ENCODE results near the gene ADGRF5. TPM values are rescaled to one million over a fixed set of nuclear protein-coding genes. Genes with fewer than 3 reads are reported as not detected.

ADGRF5 gene
- total RNA-seq, 2 experiments from 2014 or later: not detected

DNA sequence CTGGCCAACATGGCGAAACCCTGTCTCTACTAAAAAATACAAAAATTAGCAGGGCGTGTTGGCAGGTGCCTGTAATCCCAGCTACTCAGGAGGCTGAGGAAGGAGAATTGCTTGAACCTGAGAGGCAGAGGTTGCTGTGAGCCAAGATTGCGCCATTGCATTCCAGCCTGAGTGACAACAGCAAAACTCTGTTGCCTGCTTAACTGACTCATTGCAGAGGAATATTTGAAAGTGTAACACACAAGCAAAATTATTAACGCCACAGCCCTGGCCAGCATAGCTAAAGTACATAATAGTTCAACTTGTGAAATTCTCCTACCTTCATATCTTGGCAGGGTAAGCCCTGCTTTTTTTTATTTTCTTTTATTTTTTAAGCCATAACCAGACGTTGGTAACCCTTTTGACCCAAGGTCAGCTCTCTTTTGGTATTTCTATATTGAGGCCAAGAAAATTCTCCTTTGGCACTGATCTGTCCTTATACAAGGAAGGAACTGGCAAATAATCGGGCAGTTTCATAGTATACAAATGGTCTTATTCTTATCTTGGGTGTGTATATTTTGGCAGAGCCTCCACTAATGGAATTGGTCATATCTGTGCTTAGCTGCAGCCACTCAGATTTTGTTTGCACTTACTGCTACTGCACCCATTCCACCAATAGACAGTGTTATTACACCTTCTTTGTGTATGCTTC, 4.0 kb upstream of the ADGRF5 start:
- DNase-seq (no peak), ATAC-seq (no peak)
- Mint-ChIP-seq H3K4me3 (no peak overlapping the region), H3K27me3 (peaks cover 3% of the 10 kb centered on the region), H3K36me3 (ENCODE audit: low read depth) (no peaks in the 10 kb centered on the region), H3K27ac (no peak overlapping the region), H3K9me3 (no peaks in the 10 kb centered on the region), H3K4me1 (ENCODE audit: low read depth) (no peaks in the 10 kb centered on the region)
- POLR2A ChIA-PET: no interaction called here
- TF ChIP-seq, protein P1, sequence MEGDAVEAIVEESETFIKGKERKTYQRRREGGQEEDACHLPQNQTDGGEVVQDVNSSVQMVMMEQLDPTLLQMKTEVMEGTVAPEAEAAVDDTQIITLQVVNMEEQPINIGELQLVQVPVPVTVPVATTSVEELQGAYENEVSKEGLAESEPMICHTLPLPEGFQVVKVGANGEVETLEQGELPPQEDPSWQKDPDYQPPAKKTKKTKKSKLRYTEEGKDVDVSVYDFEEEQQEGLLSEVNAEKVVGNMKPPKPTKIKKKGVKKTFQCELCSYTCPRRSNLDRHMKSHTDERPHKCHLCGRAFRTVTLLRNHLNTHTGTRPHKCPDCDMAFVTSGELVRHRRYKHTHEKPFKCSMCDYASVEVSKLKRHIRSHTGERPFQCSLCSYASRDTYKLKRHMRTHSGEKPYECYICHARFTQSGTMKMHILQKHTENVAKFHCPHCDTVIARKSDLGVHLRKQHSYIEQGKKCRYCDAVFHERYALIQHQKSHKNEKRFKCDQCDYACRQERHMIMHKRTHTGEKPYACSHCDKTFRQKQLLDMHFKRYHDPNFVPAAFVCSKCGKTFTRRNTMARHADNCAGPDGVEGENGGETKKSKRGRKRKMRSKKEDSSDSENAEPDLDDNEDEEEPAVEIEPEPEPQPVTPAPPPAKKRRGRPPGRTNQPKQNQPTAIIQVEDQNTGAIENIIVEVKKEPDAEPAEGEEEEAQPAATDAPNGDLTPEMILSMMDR (IDR thresholded peaks at IDR 0.05): no peak
- intact Hi-C loops (cut with micrococcal nuclease): no loop called here
- CTCF ChIA-PET: no interaction called here

DNA sequence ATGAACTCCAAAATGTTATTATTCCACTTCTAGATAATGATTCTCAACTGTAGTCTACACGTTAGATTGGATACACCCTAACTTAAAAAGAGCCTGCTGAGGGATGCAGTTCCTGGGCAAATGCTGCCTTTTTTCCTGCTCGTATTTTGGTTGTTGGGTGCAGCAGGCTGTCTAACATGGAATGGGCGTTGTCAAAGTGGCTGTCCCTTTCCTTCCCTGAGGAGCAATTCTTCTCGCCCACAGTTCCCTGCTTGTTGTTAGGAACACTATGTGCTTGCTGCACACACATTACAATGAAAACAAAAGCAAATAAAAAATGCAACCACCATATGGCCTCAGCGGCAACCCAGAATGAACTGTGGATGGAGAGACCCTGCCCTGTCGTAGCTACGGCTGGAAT, 1.7 kb upstream of the ADGRF5 start:
- peaks cover 3% of the 10 kb centered on the region for H3K27me3 Mint-ChIP-seq
- no peaks in the 10 kb centered on the region for H3K9me3 Mint-ChIP-seq
- no peak overlapping the region for H3K4me3 Mint-ChIP-seq
- H3K27ac Mint-ChIP-seq: no peak overlapping the region
- intact Hi-C loops (cut with micrococcal nuclease): no loop called here
- no peak for ATAC-seq
- no peaks in the 10 kb centered on the region for H3K36me3 Mint-ChIP-seq (ENCODE audit: low read depth)
- POLR2A ChIA-PET: no interaction called here
- CTCF ChIA-PET: no interaction called here
- TF ChIP-seq, protein P1 (IDR thresholded peaks at IDR 0.05): no peak
- H3K4me1 Mint-ChIP-seq (ENCODE audit: low read depth): no peaks in the 10 kb centered on the region
- DNase-seq: no peak

DNA sequence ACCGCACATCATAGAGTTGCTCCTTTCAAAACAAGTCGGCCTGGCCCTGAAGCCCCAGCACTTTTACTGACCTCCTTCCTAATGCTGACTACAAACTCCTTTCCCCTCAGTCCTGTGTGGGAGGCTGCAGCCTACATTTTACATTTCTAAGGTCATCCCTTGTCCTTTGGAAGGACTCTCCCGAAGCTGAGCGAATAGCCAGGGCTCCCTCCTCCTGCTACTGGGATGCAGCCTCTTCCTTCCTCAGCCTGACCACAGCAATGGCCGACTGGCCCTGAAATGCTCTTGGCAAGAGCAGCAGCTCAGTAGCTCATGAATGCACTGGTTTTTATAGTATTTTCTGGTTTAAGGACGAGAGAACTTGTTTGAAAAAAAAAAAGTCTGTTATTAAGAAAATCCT, 679 bp downstream of the ADGRF5 start:
- TF ChIP-seq, protein P1 (IDR thresholded peaks at IDR 0.05): no peak
- DNase-seq (no peak), ATAC-seq (no peak)
- intact Hi-C loops (cut with micrococcal nuclease): no loop called here
- Mint-ChIP-seq H3K27ac (no peak overlapping the region), H3K4me3 (no peak overlapping the region), H3K9me3 (no peaks in the 10 kb centered on the region), H3K27me3 (peaks cover 3% of the 10 kb centered on the region), H3K4me1 (ENCODE audit: low read depth) (no peaks in the 10 kb centered on the region), H3K36me3 (ENCODE audit: low read depth) (no peaks in the 10 kb centered on the region)
- ChIA-PET POLR2A (no interaction called here), CTCF (no interaction called here)

DNA sequence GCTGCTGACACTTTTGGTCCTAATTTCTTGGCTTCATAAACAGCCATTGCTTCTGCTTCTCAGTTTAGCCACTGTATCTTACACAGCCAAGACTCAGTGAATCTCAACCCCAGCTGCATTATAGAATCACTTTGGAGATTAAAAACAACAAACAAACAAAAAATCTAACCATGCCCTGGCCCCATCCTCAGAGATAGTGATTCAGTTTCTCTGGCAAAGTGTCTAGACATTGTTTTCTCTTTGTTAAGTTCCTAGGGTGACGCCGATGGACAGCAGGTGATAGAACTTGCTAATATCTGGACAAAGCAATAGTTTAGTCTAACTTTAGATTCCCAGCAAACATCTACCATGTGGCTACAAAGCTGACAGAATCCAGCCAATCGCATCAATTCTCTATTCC, 2.9 kb downstream of the ADGRF5 start:
- ChIA-PET CTCF (no interaction called here), POLR2A (no interaction called here)
- TF ChIP-seq, protein P1 (IDR thresholded peaks at IDR 0.05): no peak
- Mint-ChIP-seq H3K27ac (no peak overlapping the region), H3K9me3 (no peaks in the 10 kb centered on the region), H3K27me3 (no peaks in the 10 kb centered on the region), H3K4me3 (no peak overlapping the region), H3K36me3 (ENCODE audit: low read depth) (no peaks in the 10 kb centered on the region), H3K4me1 (ENCODE audit: low read depth) (no peaks in the 10 kb centered on the region)
- intact Hi-C loops (cut with micrococcal nuclease): no loop called here
- DNase-seq: no peak
- ATAC-seq: no peak

- Mint-ChIP-seq H3K4me3 (no peak overlapping the region), H3K27ac (no peak overlapping the region), H3K27me3 (no peaks in the 10 kb centered on the region), H3K36me3 (ENCODE audit: low read depth) (no peaks in the 10 kb centered on the region), H3K4me1 (ENCODE audit: low read depth) (no peaks in the 10 kb centered on the region), H3K9me3 (no peaks in the 10 kb centered on the region)
- no peak for DNase-seq
- intact Hi-C loops (cut with micrococcal nuclease): no loop called here
- no peak for ATAC-seq
- ChIA-PET POLR2A (no interaction called here), CTCF (no interaction called here)
- TF ChIP-seq, protein P1 (IDR thresholded peaks at IDR 0.05): no peak
Measured at GRCh38 chr6:46917002-46917545, 4.7 kb downstream of the ADGRF5 start.
